Measurements from ENCODE around the gene WBP2.
"Not testable (repeated sequence)": the region's sequence is repeated elsewhere in the genome, so short reads cannot be mapped to it uniquely, and the experiment has no call there.

WBP2 gene

GRCh38 chr17:75868730-75869281 lies 13.7 kb upstream of the WBP2 start:
- not testable (repeated sequence) for DNase-seq (ENCODE audit: low spot score)

GRCh38 chr17:75865404-75866188 lies 10.5 kb upstream of the WBP2 start:
- not testable (repeated sequence) for DNase-seq (ENCODE audit: low spot score)

- DNase-seq (ENCODE audit: low spot score) = not testable (repeated sequence)
Measured at GRCh38 chr17:75864887-75865286, 9.8 kb upstream of the WBP2 start.

GRCh38 chr17:75864448-75864871 lies 9.3 kb upstream of the WBP2 start:
- DNase-seq (ENCODE audit: low spot score) = no peak

- DNase-seq (ENCODE audit: low spot score) = no peak
Measured at GRCh38 chr17:75861927-75862317, 6.8 kb upstream of the WBP2 start.

- not testable (repeated sequence) for DNase-seq (ENCODE audit: low spot score)
Measured at GRCh38 chr17:75859358-75859757, 4.2 kb upstream of the WBP2 start.

GRCh38 chr17:75856062-75856756 lies 1.1 kb upstream of the WBP2 start:
- no peak for DNase-seq (ENCODE audit: low spot score)

- peak; percentile 73 for DNase-seq (ENCODE audit: low spot score)
Measured at GRCh38 chr17:75854881-75855309, 240 bp downstream of the WBP2 start.

GRCh38 chr17:75854101-75854748 lies 910 bp downstream of the WBP2 start:
- DNase-seq (ENCODE audit: low spot score) = no peak

GRCh38 chr17:75853433-75853832 lies 1.7 kb downstream of the WBP2 start:
- DNase-seq (ENCODE audit: low spot score) = no peak

- not testable (repeated sequence) for DNase-seq (ENCODE audit: low spot score)
Measured at GRCh38 chr17:75851693-75851991, 3.5 kb downstream of the WBP2 start.

- DNase-seq (ENCODE audit: low spot score) = no peak
Measured at GRCh38 chr17:75850928-75851692, 4.0 kb downstream of the WBP2 start.

- no peak for DNase-seq (ENCODE audit: low spot score)
Measured at GRCh38 chr17:75849724-75850123, 5.4 kb downstream of the WBP2 start.

- no peak for DNase-seq (ENCODE audit: low spot score)
Measured at GRCh38 chr17:75849279-75849646, 5.9 kb downstream of the WBP2 start.

- DNase-seq (ENCODE audit: low spot score) = peak; percentile 70
Measured at GRCh38 chr17:75848523-75849278, 6.4 kb downstream of the WBP2 start.

GRCh38 chr17:75847614-75848522 lies 7.3 kb downstream of the WBP2 start:
- no peak for DNase-seq (ENCODE audit: low spot score)

- DNase-seq (ENCODE audit: low spot score) = no peak
Measured at GRCh38 chr17:75846692-75847613, 8.2 kb downstream of the WBP2 start.

- peak; percentile 10 for DNase-seq (ENCODE audit: low spot score)
Measured at GRCh38 chr17:75845933-75846691, 9.0 kb downstream of the WBP2 start.
